GM04504 (cell line): Measurements from ENCODE around the gene ANKRD11.
"Not testable (repeated sequence)": the region's sequence is repeated elsewhere in the genome, so short reads cannot be mapped to it uniquely, and the experiment has no call there.

Source experiments
- DNase-seq: peaks from one replicate; pipeline ENCODE4 v3.0.0-alpha.2; 2012; ENCODE audit warnings: low read depth

The ANKRD11 gene

DNA sequence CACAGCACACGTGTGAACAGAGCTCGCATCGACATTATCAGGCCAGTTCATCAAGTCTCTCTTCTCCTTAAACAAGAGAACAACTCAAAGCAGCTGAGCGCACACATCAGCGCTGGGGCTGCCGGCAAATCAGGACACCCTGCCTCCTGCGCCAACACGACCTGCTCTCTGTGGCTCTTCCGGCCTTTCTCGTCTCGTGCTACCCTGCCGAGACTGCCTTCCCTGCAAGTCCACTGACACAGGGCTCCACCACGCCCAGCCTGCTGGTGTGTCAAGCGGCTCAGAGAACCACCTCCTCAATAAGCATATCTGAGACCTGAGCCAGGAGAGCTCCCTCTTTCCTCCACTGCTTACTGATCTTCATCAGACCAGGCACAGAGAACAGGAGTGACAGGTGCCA lies 176.0 kb downstream of the ANKRD11 start:
- no peak for DNase-seq

DNA sequence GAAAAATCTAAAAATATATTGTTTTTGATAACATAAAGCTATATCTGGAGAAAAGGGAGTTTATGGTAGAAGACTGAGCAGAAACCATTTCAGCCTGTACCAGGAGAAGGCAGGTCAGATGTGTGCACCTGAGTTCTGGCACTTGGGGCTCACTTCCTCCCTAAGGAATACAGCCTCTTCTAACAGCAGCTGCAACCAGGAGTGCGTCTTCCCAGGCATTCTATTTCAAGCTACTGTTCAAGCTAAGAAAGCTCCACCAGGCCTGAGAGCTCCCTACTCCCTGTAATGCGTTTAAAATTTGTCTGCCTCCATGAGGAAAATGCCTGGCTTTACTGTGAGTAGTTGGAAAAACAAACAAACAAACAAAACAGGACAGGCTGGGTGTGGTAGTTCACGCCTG lies 176.8 kb downstream of the ANKRD11 start:
- DNase-seq, result no peak

DNA sequence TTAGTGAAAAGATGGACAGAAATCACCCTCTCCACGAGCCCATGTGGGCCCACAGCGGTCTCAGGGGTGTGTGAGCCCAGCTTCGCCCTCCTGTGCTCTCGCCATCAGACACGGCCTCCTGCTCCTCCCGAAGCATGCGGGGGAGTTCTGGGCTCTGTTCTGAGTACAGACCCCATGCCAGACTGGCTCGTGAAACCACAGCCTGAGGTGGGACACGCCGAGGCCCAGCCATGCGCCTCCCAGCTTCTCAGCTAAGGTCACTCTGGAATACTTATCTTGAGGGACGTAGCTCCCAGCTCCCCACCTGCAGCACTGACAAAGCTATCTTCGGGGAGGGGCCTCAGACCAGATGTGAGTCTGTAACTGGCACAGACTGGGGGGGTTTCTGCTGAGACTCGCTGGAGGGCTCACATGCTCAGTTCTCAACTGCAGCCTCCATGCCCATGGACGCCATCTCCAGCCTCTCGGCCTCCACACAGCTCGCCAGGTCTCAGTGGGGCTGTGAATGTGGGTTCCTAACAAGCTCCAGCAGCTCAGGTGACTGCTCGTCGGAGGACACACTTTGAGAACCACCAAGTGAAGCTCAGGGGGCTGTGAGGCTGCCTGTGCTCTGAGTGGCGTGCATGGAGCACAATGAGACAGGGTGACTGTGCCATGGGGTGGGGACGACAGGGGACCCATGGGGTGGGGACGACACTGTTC lies 177.6 kb downstream of the ANKRD11 start:
- DNase-seq, result no peak

DNA sequence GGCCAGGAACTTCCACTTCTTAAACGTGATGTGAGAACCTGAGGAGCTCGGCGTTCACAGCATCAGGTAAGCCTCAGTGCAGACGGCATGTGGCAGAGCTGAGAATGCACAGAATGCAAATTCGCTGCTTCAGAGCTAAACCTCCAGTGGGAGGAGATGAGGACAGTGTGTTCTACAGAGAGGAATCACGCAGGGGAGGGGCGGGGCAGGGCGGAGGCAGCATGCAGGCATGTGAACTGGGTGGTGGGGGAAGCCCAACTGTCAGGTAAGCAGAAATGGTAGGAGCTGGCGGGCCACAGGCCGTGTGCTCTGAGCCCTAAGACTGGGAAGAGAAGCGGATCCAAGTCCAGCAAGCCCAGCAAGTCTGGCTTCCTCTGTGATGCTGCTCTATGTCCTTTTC lies 178.2 kb downstream of the ANKRD11 start:
- DNase-seq, result no peak

DNA sequence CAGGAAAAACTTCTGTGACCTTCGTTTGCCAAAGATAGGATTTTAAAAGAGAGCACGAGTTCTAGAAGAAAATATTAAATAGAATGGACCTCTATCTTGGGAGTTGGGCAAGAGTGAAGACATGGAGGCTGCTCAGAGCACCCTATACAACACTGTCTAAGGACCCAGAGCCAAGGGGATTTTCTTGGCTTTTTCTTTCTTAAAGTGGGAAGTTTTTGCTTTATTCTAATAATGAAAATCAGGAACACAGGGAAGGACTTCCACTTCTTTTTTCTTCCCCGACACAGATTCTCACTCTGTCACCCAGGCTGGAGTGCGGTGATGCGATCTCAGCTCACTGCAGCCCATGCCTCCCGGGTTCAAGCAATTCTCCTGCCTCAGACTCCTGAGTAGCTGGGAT lies 178.7 kb downstream of the ANKRD11 start:
- no peak for DNase-seq

DNA sequence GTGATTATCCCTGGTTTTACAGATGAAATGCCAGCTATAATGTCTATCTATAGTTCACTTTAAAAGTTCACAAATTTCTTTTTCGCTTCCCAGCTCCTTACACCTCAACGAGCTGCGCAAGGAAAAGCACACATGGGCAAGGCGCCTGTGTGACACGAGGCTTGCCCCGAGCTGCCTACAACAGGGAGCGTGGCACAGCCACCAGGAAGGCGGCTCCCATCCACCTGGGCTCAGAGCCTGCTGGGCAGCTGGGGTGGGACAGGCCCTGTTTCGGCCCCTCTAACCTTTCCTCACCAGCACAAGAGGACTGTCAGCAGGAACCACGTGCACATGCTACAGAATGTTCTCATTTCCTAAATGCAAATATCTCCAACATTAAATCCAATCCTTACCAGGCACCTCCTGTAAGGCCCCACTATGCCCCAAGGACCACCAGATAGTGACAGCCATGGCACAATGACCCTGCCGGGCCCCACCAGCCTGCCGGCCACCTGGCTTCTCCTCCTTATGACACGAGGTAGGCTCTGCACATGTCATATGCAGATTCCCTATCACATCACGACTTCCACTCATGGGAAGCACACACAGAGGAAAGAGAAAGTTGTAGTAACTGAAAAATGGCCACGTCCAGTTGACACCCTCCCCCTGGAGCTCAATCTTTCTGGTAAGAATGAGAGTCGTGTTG lies 180.8 kb downstream of the ANKRD11 start:
- no peak for DNase-seq

DNA sequence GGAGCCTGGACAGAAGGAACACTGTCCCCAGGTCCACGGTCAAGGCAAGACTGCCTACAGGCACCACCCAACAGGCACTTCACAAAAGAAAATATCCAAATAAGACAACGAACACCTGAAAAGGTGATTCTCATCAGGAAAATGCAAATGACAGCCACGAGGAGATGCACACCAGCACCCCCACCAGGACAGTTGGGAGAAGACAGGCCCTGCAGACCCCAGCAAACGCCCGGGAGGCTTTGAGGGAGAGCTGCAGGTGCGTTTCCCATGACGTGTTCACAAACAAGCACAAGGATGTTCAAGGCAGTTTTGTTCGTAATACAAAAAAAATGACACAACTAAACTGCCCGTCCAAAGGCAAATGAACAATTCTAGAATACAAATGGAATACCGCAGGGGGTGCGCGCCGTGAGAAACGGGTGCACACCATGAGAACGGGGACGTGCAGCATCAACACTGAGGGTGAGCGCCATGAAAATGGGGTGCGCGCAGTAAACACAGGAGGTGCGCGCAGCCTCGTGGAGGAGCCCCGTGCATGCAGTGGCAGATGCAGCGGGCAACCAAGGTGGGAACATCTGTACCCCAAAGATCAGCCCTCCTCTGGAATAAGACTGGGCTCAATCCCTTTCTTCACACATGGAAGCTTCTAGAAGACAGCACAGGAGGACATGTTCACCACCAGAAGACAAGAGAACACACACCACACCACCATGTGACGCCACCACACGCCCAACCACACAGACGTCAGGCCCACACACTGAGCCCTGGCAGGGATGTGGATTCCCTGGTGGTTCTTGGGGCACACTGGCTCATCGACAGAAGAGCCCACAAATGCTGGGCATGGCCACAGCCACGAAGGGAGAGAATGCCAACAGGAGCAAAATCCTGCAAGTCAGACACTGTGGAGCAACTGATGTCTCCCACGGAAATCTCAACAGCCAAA lies 181.7 kb downstream of the ANKRD11 start:
- DNase-seq, result no peak

DNA sequence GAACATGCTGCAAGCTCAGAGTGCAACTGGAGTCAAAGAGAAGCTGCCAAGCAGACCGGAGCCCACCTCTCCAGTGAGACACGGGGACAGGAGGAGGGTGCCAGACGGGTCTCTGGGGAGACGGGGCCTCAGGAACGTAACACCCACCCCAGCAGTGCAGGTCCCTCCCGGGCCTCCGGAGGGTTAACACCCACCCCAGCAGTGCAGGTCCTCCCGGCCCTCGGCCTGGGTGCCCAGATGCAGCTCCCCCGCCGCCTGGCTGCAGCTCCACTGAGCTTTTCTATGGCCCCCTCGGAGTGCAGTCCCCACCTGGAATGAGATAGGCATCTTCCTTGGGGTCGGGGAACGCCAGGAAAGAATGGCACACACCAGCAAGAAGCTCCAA lies 182.9 kb downstream of the ANKRD11 start:
- no peak for DNase-seq

DNA sequence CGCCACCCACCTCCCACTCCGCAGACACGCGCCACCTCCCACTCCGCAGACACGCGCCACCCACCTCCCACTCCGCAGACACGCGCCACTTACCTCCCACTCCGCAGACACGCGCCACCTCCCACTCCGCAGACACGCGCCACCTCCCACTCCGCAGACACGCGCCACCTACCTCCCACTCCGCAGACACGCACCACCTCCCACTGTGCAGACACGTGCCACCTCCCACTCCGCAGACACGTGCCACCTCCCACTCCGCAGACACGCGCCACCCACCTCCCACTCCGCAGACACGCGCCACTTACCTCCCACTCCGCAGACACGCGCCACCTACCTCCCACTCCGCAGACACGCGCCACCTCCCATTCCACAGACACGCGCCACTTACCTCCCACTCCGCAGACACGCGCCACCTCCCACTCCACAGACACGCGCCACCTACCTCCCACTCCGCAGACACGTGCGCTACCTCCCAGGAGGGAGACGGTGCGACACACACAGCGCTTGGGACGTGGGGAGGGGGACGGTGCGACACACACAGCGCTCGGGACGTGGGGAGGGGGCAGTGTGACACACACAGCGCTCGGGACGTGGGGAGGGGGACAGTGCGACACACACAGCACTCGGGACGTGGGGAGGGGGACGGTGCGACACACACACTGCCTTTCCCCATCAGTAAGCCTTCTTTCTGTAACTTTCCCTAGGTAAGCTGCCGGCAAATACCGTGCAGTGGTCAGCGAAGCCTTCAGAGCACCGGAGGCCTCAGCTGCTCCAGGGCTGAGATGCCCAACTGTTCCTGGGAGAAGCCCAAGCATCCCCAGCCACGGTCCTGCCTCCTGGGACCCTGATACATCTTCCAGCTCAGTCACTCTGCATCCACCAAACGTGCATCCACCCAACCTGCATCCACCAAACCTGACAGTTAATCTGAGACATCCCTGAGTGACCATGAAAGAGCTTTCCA lies 183.6 kb downstream of the ANKRD11 start:
- DNase-seq, result not testable (repeated sequence)

DNA sequence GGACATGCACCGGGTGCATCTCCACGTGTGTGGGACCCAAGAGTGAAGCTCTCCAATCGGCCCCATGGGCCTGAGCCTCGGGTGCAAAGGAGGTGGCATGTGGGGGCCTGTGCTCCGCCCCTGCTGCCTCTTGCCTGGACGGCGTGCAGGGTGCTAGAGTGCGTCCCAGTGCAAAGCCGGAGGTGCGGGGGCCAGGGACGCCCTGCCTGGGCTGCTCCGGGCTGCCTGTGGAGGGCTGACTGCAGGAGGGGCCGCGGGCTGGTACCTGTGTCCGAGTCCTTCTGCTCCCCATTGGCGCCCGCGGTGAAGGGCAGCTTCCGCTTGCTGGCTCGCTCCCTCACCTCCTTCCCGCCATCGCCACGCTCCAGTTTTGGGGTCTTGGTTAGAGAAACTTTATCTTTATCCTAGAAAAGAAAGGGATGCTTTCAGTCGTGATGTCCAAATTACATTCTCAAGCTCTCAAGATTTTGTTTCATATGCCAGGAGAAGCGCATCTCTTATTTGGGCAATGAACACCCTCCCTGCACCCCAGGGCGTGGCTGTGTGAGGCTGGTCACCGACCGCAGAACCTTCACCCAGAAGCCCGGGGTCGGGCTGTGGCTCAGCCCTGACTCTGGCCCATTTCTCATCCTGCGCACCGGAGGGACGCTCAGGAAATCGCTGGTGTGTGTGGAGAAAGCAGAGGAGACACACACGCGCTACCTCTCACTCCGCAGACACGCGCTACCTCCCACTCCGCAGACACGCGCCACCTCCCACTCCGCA lies 185.2 kb downstream of the ANKRD11 start:
- DNase-seq, result no peak

DNA sequence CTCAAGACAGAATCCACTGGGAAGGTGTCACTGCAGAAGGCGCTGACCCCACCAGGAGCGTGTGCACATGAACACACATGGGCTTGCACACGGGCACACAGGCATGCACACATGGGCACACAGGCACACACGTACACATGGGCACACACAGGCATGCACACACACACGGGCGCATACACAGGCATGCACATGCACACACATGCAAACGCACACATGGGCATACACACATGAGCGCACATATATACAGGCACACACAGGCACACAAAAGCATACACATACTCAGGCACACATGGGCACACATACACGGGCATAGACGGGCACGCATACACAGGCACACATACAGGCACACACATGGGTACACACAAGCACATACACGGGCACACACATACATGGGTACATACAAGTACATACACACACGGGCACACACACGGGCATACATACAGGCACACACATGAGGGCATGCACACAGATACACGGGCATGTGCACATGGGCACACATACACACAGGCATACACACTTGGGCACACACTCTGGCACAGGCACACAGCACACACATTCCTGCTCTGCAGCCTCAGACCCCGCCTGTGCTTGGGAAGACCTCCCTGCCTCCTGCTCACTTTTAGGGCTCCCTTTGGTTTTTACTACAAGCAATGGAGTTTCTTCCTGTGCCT lies 186.0 kb downstream of the ANKRD11 start:
- no peak for DNase-seq

DNA sequence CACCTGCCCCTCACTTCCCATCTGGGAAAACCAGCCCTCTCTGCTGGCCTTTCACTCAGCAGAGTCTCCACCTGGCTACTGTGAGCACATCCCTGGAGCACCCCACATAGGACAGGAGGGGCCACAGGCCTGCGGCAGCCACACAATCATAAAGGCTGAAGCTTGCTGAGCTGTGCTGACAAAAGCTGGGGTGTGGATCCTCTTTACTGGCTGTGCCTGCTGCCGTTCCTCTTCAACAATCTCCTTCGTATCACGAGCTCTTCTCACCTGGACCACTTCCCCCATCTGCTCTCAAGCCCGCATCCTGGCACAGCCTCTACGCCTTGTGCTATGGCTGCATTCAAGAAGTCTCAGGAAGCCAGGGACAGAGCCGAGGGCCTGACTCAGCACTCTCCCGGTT lies 186.7 kb downstream of the ANKRD11 start:
- no peak for DNase-seq

DNA sequence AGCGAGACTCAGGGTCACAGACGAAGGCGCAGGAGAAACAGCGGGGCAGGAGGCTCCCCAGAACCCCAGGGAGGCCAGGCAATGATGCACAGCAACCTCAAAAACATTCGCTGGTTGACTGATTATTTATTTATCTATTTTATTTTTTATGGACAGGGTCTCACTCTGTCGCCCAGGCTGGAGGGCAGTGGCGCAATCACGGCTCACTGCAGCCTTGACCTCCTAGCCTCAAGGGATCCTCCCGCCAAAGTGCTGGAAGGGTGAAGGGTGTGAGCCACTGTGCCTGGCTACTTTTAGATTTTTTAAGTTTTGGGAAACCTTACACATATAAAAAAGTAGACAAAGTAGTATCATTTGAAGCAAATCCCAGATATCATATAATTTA lies 189.4 kb downstream of the ANKRD11 start:
- DNase-seq, result no peak

DNA sequence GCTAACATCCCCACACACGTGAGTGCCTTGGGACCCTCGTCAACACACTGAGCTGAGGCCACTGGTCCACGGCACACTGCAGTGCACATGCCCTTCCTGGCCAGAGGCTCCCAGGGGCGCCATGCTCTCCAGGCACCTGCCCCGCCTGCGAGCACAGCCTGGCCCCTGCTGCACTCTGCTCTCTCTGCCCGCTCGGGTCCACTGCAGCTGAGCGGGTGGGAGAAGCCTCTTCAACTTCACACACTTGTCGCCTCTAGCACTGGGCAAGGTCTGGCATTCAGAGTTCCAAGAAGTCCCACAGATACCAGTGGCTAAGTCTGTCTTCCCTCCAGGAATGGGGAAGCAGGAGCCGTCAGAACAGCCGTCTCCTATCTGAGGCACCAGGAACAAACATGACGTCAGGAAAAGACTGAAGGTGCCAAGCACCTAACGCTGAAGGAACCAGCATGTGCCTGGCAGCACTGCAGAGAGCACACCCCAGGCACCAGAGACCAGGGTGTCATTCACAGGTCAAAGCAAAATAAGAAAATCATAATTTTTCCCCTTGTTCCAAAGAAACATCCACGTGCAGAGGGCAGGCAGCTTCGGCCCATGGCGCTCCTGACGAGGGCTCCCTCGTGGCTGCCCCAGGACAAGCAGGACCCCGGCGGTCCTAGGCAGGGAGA lies 189.9 kb downstream of the ANKRD11 start:
- DNase-seq, result no peak

DNA sequence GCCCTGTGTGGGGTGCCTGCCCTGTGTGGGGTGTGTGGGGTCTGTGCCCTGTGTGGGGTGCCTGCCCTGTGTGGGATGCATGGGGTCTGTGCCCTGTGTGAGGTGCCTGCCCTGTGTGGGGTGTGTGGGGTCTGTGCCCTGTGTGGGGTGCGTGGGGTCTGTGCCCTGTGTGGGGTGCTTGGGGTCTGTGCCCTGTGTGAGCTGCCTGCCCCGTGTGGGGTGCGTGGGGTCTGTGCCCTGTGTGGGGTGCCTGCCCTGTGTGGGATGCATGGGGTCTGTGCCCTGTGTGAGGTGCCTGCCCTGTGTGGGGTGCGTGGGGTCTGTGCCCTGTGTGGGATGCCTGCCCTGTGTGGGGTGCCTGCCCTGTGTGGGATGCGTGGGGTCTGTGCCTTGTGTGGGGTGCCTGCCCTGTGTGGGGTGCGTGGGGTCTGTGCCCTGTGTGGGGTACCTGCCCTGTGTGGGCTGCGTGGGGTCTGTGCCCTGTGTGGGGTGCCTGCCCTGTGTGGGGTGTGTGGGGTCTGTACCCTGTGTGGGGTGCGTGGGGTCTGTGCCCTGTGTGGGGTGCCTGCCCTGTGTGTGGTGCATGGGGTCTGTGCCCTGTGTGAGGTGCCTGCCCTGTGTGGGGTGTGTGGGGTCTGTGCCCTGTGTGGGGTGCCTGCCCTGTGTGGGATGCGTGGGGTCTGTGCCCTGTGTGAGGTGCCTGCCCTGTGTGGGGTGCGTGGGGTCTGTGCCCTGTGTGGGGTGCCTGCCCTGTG lies 190.8 kb downstream of the ANKRD11 start:
- DNase-seq, result not testable (repeated sequence)

DNA sequence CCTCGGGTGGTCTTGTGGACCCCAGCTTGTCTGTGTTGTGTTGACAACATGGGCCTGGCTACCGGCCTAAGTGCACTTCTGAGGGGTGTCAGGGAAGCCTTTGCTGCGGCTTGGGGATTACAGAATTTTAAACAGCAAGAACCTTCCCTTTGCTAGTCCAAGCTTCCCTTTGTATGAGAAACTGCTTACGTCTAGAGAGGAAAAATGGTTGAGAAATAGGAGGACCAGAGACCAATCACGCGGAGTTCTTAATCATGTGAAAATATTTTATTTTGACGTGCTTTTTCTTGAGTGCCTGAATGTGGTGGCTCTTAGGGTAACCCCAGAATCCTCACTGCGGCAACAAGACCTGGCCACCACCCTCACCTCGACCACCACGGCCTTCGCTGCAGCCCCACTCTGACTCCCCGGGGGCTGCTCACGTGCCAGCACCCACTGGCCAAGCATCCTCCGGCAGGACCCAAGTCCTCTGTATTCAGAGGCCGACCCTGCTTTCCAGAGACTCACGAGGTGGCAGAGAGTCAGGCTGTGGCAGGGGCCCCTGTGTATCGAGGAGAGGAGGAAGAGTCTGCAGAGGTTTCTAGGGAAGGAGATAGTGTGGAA lies 191.6 kb downstream of the ANKRD11 start:
- no peak for DNase-seq

DNA sequence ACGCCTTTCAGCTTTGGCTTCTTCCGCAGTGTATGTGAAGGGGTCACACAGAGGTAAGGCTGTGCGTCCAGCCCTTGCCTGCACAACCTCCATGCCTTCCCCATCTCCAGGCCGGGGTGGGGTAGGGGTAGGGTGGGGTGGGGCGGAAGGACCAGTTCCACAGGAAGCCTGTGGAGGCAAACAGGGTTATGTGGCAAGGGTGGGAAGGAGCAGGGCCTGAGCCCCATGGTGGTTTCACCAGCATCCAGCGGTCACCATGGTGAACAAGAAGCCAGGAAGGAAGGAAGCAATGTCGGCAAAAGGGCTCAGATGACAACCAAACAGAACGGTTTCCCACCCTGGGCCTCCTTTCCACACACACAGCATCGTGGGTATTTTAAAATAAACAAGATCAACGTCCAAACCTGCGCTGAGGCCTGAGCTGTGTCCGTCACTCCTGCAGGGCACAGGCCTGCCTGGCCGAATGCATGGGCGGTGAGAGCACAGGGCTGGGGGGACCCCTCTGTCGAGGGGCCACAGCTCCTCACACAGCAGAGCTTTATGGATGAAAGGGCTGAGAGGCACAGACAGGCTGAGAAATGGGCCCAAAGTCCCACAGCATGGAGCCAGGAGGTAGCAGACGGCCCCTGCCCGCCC lies 192.3 kb downstream of the ANKRD11 start:
- no peak for DNase-seq
